H1 (cell line): ENCODE measurements around the gene GNA12. TPM values are rescaled to one million over a fixed set of nuclear protein-coding genes. Genes with fewer than 3 reads are reported as not detected.

ENCODE experiments used
- ATF2 ChIP-seq: IDR thresholded peaks from 2 replicates; pipeline ENCODE4 v1.6.1; 2012; ENCODE audit warnings: low read length, inconsistent platforms
- FOSL1 ChIP-seq: IDR thresholded peaks from 2 replicates; pipeline ENCODE4 v1.6.1; 2011; ENCODE audit warnings: mild to moderate bottlenecking, low read depth, low read length, moderate library complexity; ENCODE audit not compliant: insufficient read depth
- HDAC2 ChIP-seq, 2 experiments: fragments of 300-600 bp in 1 of 2; sonication (generic) in 1 of 2; IDR thresholded peaks; 2 replicates each; pipeline ENCODE4 v1.6.1; 2011 to 2012; ENCODE audit warnings: low read depth in 2 of 2, low read length in 2 of 2, mild to moderate bottlenecking in 2 of 2, moderate library complexity in 2 of 2, borderline replicate concordance in 1 of 2, inconsistent platforms in 1 of 2
- KDM5A ChIP-seq: fragments of 200-600 bp; IDR thresholded peaks from 2 replicates; pipeline ENCODE4 v1.7.1; 2012; ENCODE audit warnings: mild to moderate bottlenecking, low read length, inconsistent platforms, mixed read lengths
- USF2 ChIP-seq: IDR thresholded peaks from 2 replicates; pipeline ENCODE4 v1.6.1; 2011; ENCODE audit warnings: low read length, improper control_type of control experiment
- polyA plus RNA-seq, 7 experiments: library from polyadenylated mRNA; depleted of rRNA in 3 of 7; stranded (reverse) in 5 of 7; unstranded in 2 of 7; fragments of >200 nt in 5 of 7; fragments of 200-250 nt in 2 of 7; gene quantifications; 1 replicate in 5 of 7; 2 replicates in 1 of 7; 4 replicates in 1 of 7; pipeline versions ENCODE4 v1.2.1 to v1.2.3, GENCODE V29; 2011 to 2013; ENCODE audit warnings: missing spikeins in 2 of 7, mixed read lengths in 2 of 7
- total RNA-seq: library from RNA; stranded (reverse); fragmentation: NEBNext Ultra II Directional; extraction: Animal tissue kit (Norgen Biotek cat#: 25700); gene quantifications from 2 replicates; pipeline ENCODE4 v1.2.1, GENCODE V29; 2021
- TF ChIP-seq, protein P1 (sequence below): fragments of 300-600 bp; sonication (generic); IDR thresholded peaks from 2 replicates; pipeline ENCODE4 v1.7.1; 2012; ENCODE audit warnings: low read length, moderate library complexity, mild to moderate bottlenecking, inconsistent platforms; ENCODE audit not compliant: insufficient replicate concordance

The GNA12 gene
- total and polyA plus RNA-seq, 2 of the 8 experiments (the other 6 are each of a cell fraction or from before 2014, with no cell fraction given) = 96.5 to 109 TPM

DNA sequence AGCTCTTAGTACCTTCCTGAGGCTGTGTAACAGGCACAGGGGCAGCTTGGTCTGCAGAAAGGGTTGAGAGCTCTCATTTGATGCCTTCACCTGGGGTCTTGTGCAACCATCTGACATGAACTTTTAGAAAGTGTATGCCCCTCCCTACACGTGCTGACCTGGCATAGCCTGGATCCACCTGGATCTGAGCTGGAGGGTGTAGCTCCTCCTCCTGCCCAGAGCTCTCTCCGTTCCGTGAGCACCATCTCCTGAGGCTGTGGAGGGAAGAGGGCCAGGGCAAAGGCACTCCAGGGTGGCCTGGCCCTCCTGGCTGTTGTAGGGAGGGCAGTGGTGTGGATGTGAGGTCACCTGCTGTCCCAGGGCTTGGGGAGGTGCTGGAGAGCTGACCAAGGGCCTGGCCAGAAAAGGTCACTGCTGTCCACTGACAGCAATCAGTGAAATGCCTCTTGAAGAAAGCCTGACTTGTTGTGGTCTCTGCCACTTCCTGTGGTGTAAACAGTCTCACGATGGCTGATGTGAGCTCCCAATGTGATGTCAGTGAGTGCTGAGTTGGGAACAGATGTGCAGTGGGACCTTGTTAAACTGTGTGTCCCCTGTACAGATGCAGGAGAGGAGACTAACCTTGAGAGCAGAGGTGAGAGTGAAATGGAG is 133.1 kb downstream of the GNA12 start (continued):
- TF ChIP-seq, protein P1, sequence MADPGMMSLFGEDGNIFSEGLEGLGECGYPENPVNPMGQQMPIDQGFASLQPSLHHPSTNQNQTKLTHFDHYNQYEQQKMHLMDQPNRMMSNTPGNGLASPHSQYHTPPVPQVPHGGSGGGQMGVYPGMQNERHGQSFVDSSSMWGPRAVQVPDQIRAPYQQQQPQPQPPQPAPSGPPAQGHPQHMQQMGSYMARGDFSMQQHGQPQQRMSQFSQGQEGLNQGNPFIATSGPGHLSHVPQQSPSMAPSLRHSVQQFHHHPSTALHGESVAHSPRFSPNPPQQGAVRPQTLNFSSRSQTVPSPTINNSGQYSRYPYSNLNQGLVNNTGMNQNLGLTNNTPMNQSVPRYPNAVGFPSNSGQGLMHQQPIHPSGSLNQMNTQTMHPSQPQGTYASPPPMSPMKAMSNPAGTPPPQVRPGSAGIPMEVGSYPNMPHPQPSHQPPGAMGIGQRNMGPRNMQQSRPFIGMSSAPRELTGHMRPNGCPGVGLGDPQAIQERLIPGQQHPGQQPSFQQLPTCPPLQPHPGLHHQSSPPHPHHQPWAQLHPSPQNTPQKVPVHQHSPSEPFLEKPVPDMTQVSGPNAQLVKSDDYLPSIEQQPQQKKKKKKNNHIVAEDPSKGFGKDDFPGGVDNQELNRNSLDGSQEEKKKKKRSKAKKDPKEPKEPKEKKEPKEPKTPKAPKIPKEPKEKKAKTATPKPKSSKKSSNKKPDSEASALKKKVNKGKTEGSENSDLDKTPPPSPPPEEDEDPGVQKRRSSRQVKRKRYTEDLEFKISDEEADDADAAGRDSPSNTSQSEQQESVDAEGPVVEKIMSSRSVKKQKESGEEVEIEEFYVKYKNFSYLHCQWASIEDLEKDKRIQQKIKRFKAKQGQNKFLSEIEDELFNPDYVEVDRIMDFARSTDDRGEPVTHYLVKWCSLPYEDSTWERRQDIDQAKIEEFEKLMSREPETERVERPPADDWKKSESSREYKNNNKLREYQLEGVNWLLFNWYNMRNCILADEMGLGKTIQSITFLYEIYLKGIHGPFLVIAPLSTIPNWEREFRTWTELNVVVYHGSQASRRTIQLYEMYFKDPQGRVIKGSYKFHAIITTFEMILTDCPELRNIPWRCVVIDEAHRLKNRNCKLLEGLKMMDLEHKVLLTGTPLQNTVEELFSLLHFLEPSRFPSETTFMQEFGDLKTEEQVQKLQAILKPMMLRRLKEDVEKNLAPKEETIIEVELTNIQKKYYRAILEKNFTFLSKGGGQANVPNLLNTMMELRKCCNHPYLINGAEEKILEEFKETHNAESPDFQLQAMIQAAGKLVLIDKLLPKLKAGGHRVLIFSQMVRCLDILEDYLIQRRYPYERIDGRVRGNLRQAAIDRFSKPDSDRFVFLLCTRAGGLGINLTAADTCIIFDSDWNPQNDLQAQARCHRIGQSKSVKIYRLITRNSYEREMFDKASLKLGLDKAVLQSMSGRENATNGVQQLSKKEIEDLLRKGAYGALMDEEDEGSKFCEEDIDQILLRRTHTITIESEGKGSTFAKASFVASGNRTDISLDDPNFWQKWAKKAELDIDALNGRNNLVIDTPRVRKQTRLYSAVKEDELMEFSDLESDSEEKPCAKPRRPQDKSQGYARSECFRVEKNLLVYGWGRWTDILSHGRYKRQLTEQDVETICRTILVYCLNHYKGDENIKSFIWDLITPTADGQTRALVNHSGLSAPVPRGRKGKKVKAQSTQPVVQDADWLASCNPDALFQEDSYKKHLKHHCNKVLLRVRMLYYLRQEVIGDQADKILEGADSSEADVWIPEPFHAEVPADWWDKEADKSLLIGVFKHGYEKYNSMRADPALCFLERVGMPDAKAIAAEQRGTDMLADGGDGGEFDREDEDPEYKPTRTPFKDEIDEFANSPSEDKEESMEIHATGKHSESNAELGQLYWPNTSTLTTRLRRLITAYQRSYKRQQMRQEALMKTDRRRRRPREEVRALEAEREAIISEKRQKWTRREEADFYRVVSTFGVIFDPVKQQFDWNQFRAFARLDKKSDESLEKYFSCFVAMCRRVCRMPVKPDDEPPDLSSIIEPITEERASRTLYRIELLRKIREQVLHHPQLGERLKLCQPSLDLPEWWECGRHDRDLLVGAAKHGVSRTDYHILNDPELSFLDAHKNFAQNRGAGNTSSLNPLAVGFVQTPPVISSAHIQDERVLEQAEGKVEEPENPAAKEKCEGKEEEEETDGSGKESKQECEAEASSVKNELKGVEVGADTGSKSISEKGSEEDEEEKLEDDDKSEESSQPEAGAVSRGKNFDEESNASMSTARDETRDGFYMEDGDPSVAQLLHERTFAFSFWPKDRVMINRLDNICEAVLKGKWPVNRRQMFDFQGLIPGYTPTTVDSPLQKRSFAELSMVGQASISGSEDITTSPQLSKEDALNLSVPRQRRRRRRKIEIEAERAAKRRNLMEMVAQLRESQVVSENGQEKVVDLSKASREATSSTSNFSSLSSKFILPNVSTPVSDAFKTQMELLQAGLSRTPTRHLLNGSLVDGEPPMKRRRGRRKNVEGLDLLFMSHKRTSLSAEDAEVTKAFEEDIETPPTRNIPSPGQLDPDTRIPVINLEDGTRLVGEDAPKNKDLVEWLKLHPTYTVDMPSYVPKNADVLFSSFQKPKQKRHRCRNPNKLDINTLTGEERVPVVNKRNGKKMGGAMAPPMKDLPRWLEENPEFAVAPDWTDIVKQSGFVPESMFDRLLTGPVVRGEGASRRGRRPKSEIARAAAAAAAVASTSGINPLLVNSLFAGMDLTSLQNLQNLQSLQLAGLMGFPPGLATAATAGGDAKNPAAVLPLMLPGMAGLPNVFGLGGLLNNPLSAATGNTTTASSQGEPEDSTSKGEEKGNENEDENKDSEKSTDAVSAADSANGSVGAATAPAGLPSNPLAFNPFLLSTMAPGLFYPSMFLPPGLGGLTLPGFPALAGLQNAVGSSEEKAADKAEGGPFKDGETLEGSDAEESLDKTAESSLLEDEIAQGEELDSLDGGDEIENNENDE = no peak
- TF ChIP-seq FOSL1 (no peak), HDAC2 (IDR thresholded peaks at IDR 0.05; ENCODE audit: borderline replicate concordance in 1 of 2, low read depth in 2 of 2, low read length in 2 of 2) (no peak), USF2 (no peak), ATF2 (no peak), KDM5A (no peak)
